Stomach (tissue), 9 donors: ENCODE measurements around the gene FRMD5. TPM values are rescaled to one million over a fixed set of nuclear protein-coding genes. Genes with fewer than 3 reads are reported as not detected.
A peak's percentile ranks its signal among the peaks of the same experiment; 100 is the strongest.

ENCODE experiments used
- DNase-seq, 2 donors: peaks; one replicate each; pipeline versions ENCODE4 v3.0.0 to v3.0.0-alpha.2; 2013 to 2019
- H3K27ac ChIP-seq, 5 donors: fragments of 200-600 bp in 4 of 5; sonication (generic) in 4 of 5; one replicate each; pipeline ENCODE4 v1.5.1; 2013 to 2019; ENCODE audit warnings: mild to moderate bottlenecking in 1 of 5, moderate library complexity in 1 of 5
- H3K27me3 ChIP-seq, 3 donors: fragments of 200-600 bp; sonication (generic); one replicate each; pipeline ENCODE4 v1.5.1; 2017 to 2019; ENCODE audit warnings: mixed run types in 1 of 3
- H3K36me3 ChIP-seq, 4 donors: fragments of 200-600 bp; sonication (generic); 1 replicate in 3 of 4; 2 replicates in 1 of 4; pipeline ENCODE4 v1.5.1; 2016 to 2019
- H3K4me1 ChIP-seq, 4 donors: fragments of 200-600 bp; sonication (generic); one replicate each; pipeline ENCODE4 v1.5.1; 2016 to 2019
- H3K4me3 ChIP-seq, 4 donors: fragments of 200-600 bp; sonication (generic) in 3 of 4; one replicate each; pipeline ENCODE4 v1.5.1; 2016 to 2019; ENCODE audit warnings: mild to moderate bottlenecking in 1 of 4
- H3K9me3 ChIP-seq, 4 donors: fragments of 200-600 bp; sonication (generic); one replicate each; pipeline ENCODE4 v1.5.1; 2016 to 2019
- CTCF ChIP-seq, 7 experiments: fragments of 450-650 bp in 4 of 7; fragments of 200-600 bp in 3 of 7; sonication (generic) in 3 of 7; IDR thresholded peaks; one replicate each; pipeline ENCODE4 v1.5.1; 2016 to 2019; ENCODE audit warnings: antibody characterized with exemption in 7 of 7, control low read depth in 2 of 7, mild to moderate bottlenecking in 1 of 7
- EP300 ChIP-seq: sonication (generic); formaldehyde crosslinking; IDR thresholded peaks from one replicate; pipeline ENCODE4 v1.6.1; 2017; ENCODE audit warnings: antibody characterized with exemption
- POLR2A ChIP-seq, 4 donors: fragments of 450-650 bp; IDR thresholded peaks; one replicate each; pipeline ENCODE4 v1.6.1; 2016; ENCODE audit warnings: antibody characterized with exemption in 4 of 4, control low read depth in 2 of 4, mild to moderate bottlenecking in 1 of 4, moderate library complexity in 1 of 4
- POLR2AphosphoS5 ChIP-seq, 3 donors: sonication (generic); formaldehyde crosslinking; IDR thresholded peaks; one replicate each; pipeline ENCODE4 v1.6.1; 2016; ENCODE audit warnings: antibody characterized with exemption in 3 of 3
- WGBS, 5 donors: extraction: QIAGEN DNeasy Blood & Tissue Kit in 3 of 5; methylation state at CpG; one replicate each; pipeline versions ENCODE4 v1.1.5 to v1.1.7; 2013 to 2018; 5-methylcytosine and 5-hydroxymethylcytosine counted together
- intact Hi-C: fragments of 100-400 bp; cut with DNase I; formaldehyde crosslinking; loops from one replicate; pipeline ENCODE4 v1.15.1; 2023; ENCODE audit warnings: low total_unique reads
- polyA plus RNA-seq, 3 donors: library from polyadenylated mRNA; stranded (reverse); fragments of 200-250 nt; gene quantifications; one replicate each; pipeline ENCODE4 v1.2.3, GENCODE V29; 2013
- total RNA-seq, 5 donors: library from RNA; depleted of rRNA; stranded (reverse); fragments of >200 nt; gene quantifications; one replicate each; pipeline versions ENCODE4 v1.1.0 to v1.2.3, GENCODE V29; 2014 to 2016
- donor health status: healthy with polysubstance abuse.
- donor health status: Bipolar disorder and iron deficiency.
- donor health status: healthy.

The FRMD5 gene
- total and polyA plus RNA-seq, 8 donors = 0.40 to 13.0 (median 2.5) TPM

- no peaks in the 10 kb centered on the region for H3K27me3 ChIP-seq
- no peak for DNase-seq
- TF ChIP-seq POLR2A (IDR thresholded peaks at IDR 0.05) (no peak), EP300 (no peak), POLR2AphosphoS5 (IDR thresholded peaks at IDR 0.05) (no peak), CTCF (IDR thresholded peaks at IDR 0.05) (no peak)
- H3K36me3 ChIP-seq = no peaks in the 10 kb centered on the region
- no peaks in the 10 kb centered on the region for H3K9me3 ChIP-seq
- no peak overlapping the region for H3K27ac ChIP-seq
- WGBS, 5 donors = 86 to 100% (median 96%) methylated on average over 3 of the region's 3 CpGs
- H3K4me1 ChIP-seq = no peaks in the 10 kb centered on the region
- intact Hi-C loops = no loop called here
- H3K4me3 ChIP-seq = no peak overlapping the region
Measured at GRCh38 chr15:44096596-44096995, 98.5 kb downstream of the FRMD5 start.

GRCh38 chr15:44094781-44095180 lies 100.3 kb downstream of the FRMD5 start:
- TF ChIP-seq POLR2A (IDR thresholded peaks at IDR 0.05) = no peak
- no peak for TF ChIP-seq EP300
- TF ChIP-seq POLR2AphosphoS5 (IDR thresholded peaks at IDR 0.05) = no peak
- no peak for TF ChIP-seq CTCF (IDR thresholded peaks at IDR 0.05)
- intact Hi-C loops = no loop called here
- Histone ChIP-seq H3K4me3 (no peak overlapping the region), H3K4me1 (no peaks in the 10 kb centered on the region), H3K9me3 (no peaks in the 10 kb centered on the region), H3K27me3 (no peaks in the 10 kb centered on the region), H3K27ac (no peak overlapping the region), H3K36me3 (no peaks in the 10 kb centered on the region)
- DNase-seq = no peak
- 77 to 96% (median 90%) methylated on average over 3 of the region's 3 CpGs for WGBS, 5 donors

GRCh38 chr15:44093836-44094235 lies 101.2 kb downstream of the FRMD5 start:
- TF ChIP-seq CTCF (IDR thresholded peaks at IDR 0.05) (no peak), POLR2A (IDR thresholded peaks at IDR 0.05) (no peak), POLR2AphosphoS5 (IDR thresholded peaks at IDR 0.05) (no peak), EP300 (no peak)
- intact Hi-C loops = no loop called here
- Histone ChIP-seq H3K27ac (no peak overlapping the region), H3K9me3 (no peaks in the 10 kb centered on the region), H3K4me3 (no peak overlapping the region), H3K27me3 (no peaks in the 10 kb centered on the region), H3K4me1 (no peaks in the 10 kb centered on the region), H3K36me3 (no peaks in the 10 kb centered on the region)
- 92 to 99% (median 98%) methylated on average over 3 of the region's 3 CpGs for WGBS, 5 donors
- no peak for DNase-seq

- no peak overlapping the region for H3K4me3 ChIP-seq
- DNase-seq = peak in 1 of 2 donors; percentile 10
- H3K27me3 ChIP-seq = no peaks in the 10 kb centered on the region
- intact Hi-C loops = no loop called here
- 31 to 57% (median 45%) methylated on average over 2 of the region's 2 CpGs for WGBS, 5 donors
- H3K36me3 ChIP-seq = no peaks in the 10 kb centered on the region
- H3K27ac ChIP-seq = no peak overlapping the region
- no peaks in the 10 kb centered on the region for H3K4me1 ChIP-seq
- H3K9me3 ChIP-seq = no peaks in the 10 kb centered on the region
- TF ChIP-seq EP300 (no peak), CTCF (IDR thresholded peaks at IDR 0.05) (no peak)
Measured at GRCh38 chr15:44092221-44092620, 102.8 kb downstream of the FRMD5 start.
